ENCODE measurements around the gene XXYLT1.

The XXYLT1 gene

GRCh38 chr3:195207056-195207455 is 63.9 kb downstream of the XXYLT1 start:
- peaks cover 21% of the 10 kb centered on the region for H3K4me1 ChIP-seq (ENCODE audit: insufficient read depth, low read length)
- no peaks in the 10 kb centered on the region for H3K9me3 ChIP-seq (ENCODE audit: control insufficient read depth, insufficient read depth, low read length)

GRCh38 chr3:195204360-195205163 is 66.4 kb downstream of the XXYLT1 start:
- H3K36me3 ChIP-seq (ENCODE audit: insufficient read depth, low read length): no peaks in the 10 kb centered on the region; the same call in 1 of the 2 replicates
- no peak overlapping the region for H3K9ac ChIP-seq (ENCODE audit: low read depth, low read length)
- no peaks in the 10 kb centered on the region for H3K9me3 ChIP-seq (ENCODE audit: control insufficient read depth, insufficient read depth, low read length)
- H3K4me1 ChIP-seq (ENCODE audit: insufficient read depth, low read length): peaks cover 14% of the 10 kb centered on the region

More at GRCh38 chr3:195207056-195207455, 63.9 kb downstream of the XXYLT1 start:
- no peak overlapping the region for H3K9ac ChIP-seq (ENCODE audit: low read depth, low read length)
- no peaks in the 10 kb centered on the region; the same call in 1 of the 2 replicates for H3K36me3 ChIP-seq (ENCODE audit: insufficient read depth, low read length)

DNA sequence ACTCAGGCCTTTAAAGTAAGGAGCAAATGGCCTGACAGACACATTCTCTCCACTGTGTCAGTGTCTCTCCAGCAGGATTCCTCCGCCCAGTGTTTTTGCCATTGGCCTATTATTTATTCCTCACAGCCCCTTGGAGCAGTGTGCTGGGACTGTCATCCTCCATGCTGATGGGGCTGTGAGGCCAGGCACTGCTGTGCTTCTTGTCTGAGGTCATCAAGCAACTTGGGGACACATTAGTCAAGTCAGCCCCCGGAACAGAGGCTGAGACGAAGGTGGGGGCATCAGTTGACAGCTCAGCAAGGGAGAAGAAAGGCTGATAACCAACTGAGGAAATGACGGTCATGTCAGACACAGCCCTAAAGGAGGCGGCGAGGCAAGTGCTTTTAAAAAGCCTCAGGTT is 67.4 kb downstream of the XXYLT1 start:
- H3K36me3 ChIP-seq (ENCODE audit: insufficient read depth, low read length): no peaks in the 10 kb centered on the region; the same call in 1 of the 2 replicates
- no peak overlapping the region for H3K9ac ChIP-seq (ENCODE audit: low read depth, low read length)
- H3K4me1 ChIP-seq (ENCODE audit: insufficient read depth, low read length): peaks cover 11% of the 10 kb centered on the region
- no peaks in the 10 kb centered on the region for H3K9me3 ChIP-seq (ENCODE audit: control insufficient read depth, insufficient read depth, low read length)

GRCh38 chr3:195201295-195201694 is 69.7 kb downstream of the XXYLT1 start:
- Histone ChIP-seq H3K36me3 (ENCODE audit: insufficient read depth, low read length) (no peaks in the 10 kb centered on the region), H3K9me3 (ENCODE audit: control insufficient read depth, insufficient read depth, low read length) (no peaks in the 10 kb centered on the region), H3K4me1 (ENCODE audit: insufficient read depth, low read length) (peaks cover 28% of the 10 kb centered on the region), H3K9ac (ENCODE audit: low read depth, low read length) (no peak overlapping the region)

DNA sequence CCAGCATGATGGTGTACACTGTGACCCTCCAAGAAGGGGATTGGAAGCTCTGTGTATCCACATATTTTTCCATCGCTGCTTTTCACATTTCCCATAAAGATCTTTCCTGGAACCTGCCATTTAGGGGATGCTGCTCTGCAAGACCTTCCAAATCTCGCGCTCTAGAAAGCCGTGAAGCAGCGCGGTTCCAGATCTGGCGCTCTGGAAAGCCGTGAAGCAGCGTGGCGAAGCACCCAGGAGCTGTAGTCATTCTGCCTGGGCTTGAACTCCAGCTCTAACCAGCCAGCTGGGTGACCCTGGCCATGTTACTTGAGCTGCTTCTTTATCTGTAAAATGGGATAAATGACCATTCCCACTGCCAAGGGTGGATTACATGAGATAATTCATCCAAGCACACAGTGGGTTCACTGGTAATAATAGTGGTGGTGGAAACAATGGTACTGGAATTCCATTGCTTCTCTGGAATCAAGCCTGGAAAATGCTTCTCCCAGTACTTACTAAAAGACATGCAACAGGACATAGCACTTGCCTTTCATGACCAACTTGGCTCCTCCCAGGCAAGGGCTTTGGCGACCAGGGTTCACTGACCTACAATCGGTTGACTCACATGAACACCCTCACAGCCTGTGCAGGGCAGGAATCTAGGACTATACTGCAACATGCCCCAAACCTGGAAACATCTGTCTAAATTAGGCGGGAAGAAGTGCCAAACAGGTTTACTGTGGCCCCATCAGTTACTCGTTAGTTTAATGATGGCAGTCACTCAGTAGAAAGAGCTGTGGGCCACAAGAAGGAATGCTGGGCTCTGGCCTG is 70.7 kb downstream of the XXYLT1 start:
- Histone ChIP-seq H3K9ac (ENCODE audit: low read depth, low read length) (no peak overlapping the region), H3K36me3 (ENCODE audit: insufficient read depth, low read length) (no peaks in the 10 kb centered on the region), H3K9me3 (ENCODE audit: control insufficient read depth, insufficient read depth, low read length) (no peaks in the 10 kb centered on the region), H3K4me1 (ENCODE audit: insufficient read depth, low read length) (peaks cover 34% of the 10 kb centered on the region)

DNA sequence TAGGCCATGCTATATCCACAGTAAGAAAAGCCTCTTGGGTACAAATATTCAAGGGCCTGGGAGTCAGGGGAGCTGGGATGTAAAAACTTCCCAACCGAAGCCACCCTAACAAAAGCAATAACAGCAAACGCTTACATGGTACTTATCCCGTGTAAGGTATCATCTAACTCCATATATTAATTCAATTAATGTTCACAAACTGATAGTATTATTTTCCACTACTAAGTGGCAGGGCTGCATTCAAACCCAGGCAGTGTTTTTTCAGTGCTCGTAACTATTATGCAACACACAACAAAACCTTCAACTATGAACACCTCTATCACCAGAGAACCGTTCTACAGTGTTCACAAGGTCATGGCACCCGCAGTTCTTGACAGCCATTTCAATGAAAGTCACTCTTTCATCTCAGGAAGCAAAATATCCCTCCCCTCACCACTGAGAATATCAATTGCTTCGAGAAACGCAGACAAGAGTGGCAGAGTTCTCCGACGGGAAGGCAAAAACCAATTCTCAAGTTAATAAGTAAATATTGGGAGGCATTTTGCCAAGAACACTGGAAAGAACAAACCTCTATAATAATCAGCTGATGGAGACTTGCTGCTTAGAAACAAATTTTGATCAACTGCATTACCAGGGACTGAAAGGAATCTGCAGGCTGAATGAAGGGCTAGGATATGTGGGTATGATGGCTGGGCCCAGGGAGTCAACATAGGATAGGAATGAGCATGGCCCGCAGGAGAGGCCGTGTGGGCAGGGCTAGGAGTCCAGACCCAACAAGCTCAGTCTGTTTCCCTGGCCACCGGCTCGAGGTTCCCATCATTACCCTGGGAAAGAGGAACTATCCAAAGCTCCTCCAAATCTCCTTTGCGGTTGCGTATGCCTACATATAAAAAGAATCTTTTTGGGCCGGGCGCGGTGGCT is 72.3 kb downstream of the XXYLT1 start:
- H3K9ac ChIP-seq (ENCODE audit: low read depth, low read length): no peak overlapping the region
- H3K4me1 ChIP-seq (ENCODE audit: insufficient read depth, low read length): peaks cover 30% of the 10 kb centered on the region
- no peaks in the 10 kb centered on the region for H3K9me3 ChIP-seq (ENCODE audit: control insufficient read depth, insufficient read depth, low read length)
- H3K36me3 ChIP-seq (ENCODE audit: insufficient read depth, low read length): no peaks in the 10 kb centered on the region

GRCh38 chr3:195197765-195198425 is 73.1 kb downstream of the XXYLT1 start:
- no peaks in the 10 kb centered on the region for H3K36me3 ChIP-seq (ENCODE audit: insufficient read depth, low read length)
- H3K4me1 ChIP-seq (ENCODE audit: insufficient read depth, low read length): peaks cover 30% of the 10 kb centered on the region
- H3K9me3 ChIP-seq (ENCODE audit: control insufficient read depth, insufficient read depth, low read length): no peaks in the 10 kb centered on the region
- H3K9ac ChIP-seq (ENCODE audit: low read depth, low read length): no peak overlapping the region

GRCh38 chr3:195196266-195196665 is 74.7 kb downstream of the XXYLT1 start:
- peaks cover 10% of the 10 kb centered on the region for H3K9me3 ChIP-seq (ENCODE audit: control insufficient read depth, insufficient read depth, low read length)
- H3K9ac ChIP-seq (ENCODE audit: low read depth, low read length): no peak overlapping the region
- peaks cover 30% of the 10 kb centered on the region for H3K4me1 ChIP-seq (ENCODE audit: insufficient read depth, low read length)
- no peaks in the 10 kb centered on the region for H3K36me3 ChIP-seq (ENCODE audit: insufficient read depth, low read length)

DNA sequence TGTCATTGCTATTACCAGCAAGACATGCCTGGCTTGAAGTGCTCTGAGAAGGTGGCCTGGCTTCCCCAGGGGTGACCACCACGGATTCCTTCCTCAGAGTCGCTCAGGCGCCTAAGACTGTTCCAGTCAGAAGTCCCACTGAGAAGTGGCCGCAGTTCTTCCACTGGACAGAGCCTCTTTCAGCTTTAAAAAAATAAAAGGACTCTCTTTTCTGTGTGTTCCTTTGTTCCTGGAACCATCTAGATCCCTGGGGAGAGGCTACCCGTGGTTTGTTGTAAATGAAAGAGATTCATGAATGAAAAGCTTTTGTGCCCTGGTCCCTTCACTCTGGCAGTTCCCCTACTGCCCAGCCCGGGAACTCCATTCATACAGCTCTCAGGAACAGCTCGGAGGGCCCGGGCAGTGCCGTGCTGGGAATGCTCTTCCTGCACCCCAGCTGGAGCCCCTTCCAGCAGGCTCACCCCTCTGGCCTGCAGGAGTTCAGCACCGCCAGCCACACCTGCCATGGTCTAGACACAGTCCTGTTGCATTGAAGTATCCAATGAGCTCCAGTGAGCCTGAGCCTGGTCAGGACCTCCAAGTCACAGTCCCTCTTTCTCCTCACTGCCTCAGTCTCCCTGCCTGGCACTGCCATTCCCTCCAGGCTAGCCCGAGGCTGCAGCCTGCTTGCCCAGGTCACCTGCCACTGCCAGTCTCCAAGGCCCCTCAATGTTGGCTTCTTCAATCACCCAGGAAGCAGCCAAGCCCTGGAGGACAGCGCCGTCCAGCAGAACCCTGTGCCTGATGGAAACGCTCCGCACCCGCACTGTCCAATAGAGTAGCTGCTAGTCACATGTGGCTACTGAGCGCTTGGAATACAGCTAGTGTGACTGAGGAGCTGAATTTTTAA is 75.4 kb downstream of the XXYLT1 start:
- Histone ChIP-seq H3K9ac (ENCODE audit: low read depth, low read length) (no peak overlapping the region), H3K36me3 (ENCODE audit: insufficient read depth, low read length) (no peaks in the 10 kb centered on the region), H3K4me1 (ENCODE audit: insufficient read depth, low read length) (peaks cover 30% of the 10 kb centered on the region), H3K9me3 (ENCODE audit: control insufficient read depth, insufficient read depth, low read length) (peaks cover 10% of the 10 kb centered on the region)

DNA sequence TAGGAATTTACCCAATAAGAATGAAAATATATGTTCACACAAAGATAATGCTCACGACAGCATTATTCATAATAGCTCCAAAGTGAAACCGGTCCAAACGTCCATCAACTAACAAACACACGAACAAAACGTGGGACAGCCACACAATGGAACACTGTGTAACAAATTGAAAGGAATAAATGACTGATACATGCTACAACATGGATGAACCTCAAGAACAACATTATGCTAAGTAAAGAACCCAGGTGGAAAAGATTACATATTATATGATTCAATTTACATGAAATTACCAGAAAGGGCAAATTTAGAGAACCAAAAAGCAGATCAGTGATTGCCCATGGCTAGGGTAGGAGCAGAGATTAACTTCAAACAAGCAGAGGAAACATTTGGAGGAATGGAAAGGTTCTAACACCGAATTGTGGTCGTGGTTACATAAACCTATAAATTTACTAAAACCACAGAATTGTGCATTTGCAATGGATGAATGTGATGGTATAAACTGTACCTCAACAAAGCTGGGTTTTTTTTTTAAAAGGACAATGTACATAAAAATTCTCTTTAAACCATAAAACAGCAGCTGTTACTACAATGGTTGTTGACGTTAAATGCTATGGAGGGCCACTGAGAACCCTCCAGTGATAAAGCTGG is 76.3 kb downstream of the XXYLT1 start:
- peaks cover 10% of the 10 kb centered on the region for H3K9me3 ChIP-seq (ENCODE audit: control insufficient read depth, insufficient read depth, low read length)
- H3K36me3 ChIP-seq (ENCODE audit: insufficient read depth, low read length): no peaks in the 10 kb centered on the region
- H3K4me1 ChIP-seq (ENCODE audit: insufficient read depth, low read length): peaks cover 30% of the 10 kb centered on the region
- no peak overlapping the region for H3K9ac ChIP-seq (ENCODE audit: low read depth, low read length)

GRCh38 chr3:195191580-195191979 is 79.4 kb downstream of the XXYLT1 start:
- H3K36me3 ChIP-seq (ENCODE audit: insufficient read depth, low read length): no peaks in the 10 kb centered on the region
- no peak overlapping the region for H3K9ac ChIP-seq (ENCODE audit: low read depth, low read length)
- H3K4me1 ChIP-seq (ENCODE audit: insufficient read depth, low read length): peaks cover 29% of the 10 kb centered on the region
- peaks cover 10% of the 10 kb centered on the region for H3K9me3 ChIP-seq (ENCODE audit: control insufficient read depth, insufficient read depth, low read length)

DNA sequence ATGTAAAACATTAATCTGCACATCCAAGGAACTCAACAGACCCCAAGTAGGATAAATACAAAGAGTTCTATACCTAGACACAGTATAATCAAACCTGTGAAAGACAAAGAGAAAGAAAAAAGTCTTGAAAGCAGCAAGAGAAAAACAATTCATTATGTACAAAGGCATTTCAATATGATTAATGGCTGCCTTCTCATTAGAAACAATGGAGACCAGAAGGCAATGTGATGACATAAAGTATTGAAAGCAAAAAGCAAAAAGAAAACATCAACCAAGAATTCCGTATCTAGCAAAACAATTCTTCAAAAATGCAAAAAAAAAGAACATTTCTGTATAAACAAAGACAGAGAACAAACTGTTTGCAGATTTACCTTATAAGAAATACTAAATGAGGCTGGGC is 81.1 kb downstream of the XXYLT1 start:
- Histone ChIP-seq H3K36me3 (ENCODE audit: insufficient read depth, low read length) (no peaks in the 10 kb centered on the region), H3K4me1 (ENCODE audit: insufficient read depth, low read length) (peaks cover 26% of the 10 kb centered on the region), H3K9me3 (ENCODE audit: control insufficient read depth, insufficient read depth, low read length) (peaks cover 10% of the 10 kb centered on the region), H3K9ac (ENCODE audit: low read depth, low read length) (no peak overlapping the region)
